CD4-positive, alpha-beta T cell treated with Interleukin-10 for 1 hour (primary cell): ENCODE results near the gene VTA1.
"Not testable (repeated sequence)": the region's sequence is repeated elsewhere in the genome, so short reads cannot be mapped to it uniquely, and the experiment has no call there.

Experiments
- DNase-seq: peaks from one replicate; pipeline ENCODE4 v3.0.0-alpha.2; 2020

Gene VTA1

DNA sequence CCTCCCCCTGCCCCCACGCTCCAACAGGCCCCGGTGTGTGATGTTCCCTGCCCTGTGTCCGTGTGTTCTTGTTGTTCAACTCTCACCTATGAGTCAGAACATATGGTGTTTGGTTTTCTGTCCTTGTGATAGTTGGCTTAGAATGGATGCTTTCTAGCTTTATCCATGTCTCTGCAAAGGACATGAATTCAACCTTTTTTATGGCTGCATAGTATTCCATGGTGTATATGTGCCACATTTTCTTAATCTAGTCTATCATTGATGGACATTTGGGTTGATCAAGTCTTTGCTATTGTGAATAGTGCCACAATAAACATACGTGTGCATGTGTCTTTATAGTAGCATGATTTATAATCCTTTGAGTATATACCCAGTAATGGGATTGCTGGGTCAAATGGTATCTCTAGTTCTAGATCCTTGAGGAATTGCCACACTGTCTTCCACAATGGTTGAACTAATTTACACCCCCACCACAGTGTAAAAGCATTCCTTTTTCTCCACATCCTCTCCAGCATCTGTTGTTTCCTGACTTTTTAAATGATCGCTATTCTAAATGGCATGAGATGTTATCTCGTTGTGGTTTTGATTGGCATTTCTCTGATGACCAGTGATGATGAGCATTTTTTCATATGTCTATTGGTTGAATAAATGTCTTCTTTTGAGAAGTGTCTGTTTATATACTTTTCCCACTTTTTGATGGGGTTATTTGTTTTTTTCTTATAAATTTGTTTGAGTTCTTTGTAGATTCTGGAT, 82.6 kb downstream of the VTA1 start:
- not testable (repeated sequence) for DNase-seq

DNA sequence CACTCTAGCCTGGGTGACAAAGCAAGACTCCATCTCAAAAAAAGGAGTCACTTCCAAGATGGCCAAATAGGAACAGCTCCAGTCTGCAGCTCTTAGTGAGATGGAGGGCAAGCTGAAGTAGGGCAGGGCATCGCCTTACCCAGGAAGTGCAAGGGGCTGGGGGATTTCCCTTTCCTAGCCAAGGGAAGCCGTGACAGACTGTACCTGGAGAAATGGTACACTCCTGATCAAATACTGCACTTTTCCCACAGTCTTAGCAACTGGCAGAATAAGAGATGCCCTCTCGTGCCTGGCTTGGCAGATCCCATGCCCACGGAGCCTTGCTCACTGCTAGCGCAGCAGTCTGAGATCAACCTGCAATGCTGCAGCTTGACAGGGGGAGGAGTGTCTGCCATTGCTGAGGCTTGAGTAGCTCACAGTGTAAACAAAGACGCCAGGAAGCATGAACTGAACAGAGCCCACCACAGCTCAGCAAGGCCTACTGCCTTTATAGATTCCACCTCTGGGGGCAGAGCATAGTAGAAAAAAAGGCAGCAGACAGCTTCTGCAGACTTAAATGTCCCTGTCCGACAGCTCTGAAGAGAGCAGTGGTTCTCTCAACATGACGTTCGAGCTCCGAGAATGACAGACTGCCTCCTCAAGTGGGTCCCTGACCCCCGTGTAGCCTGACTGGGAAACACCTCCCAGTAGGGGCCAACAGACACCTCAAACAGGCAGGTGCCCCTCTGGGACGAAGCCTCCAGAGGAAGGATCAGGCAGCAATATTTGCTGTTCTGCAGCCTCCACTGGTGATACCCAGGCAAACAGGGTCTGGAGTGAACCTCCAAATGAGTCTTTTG, 85.4 kb downstream of the VTA1 start:
- peak; percentile 42 for DNase-seq

DNA sequence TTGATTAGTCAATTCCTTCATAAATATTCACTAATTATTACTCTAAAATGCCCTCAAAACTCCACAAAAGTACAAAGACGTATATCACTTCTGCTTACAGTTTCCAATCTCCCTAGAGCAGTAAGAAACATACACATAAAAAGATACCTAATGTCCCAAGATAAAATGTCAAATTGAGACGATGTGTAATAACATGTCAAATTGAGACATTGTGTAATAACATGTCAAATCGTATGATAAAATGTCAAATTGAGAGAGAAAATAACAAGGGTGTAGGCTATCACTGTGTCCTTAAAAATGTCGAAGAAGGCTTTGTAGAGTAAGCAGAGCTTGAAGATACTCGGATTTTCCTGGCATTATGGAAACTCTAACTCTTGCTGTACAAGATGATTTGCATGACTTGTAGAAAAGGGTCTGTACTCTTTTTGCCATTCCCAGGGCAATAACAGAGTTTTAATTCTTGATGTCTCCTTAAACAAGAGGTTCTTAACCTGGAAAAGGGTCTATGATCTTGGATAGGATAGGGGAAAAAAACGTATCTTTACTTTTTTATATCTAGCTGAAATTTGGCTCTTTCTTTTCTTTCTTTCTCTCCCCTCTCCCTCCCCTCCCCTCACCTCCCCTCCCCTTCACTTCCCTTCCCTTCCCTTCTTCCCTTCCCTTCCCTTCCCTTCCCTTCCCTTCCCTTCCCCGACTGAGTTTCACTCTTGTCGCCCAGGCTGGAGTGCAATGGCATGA, 87.1 kb downstream of the VTA1 start:
- no peak for DNase-seq

DNA sequence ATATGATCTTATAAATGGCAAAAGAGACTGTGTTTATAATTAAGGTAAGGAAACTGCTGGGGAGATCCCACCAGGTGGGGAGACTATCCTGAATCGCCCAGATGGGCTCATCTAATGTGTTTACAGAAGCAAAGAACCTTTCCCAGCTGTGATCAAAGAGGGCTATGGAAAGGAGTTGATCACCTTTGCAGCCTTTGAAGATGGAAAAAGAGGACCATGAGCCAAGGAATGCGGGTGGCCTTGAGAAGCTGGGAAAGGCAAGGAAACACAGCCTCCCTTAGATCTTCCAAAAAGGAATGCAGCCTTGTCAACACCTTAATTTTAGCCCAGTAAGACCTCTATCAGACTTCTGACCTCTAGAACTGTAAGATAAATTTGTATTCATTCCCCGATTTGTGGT, 88.2 kb downstream of the VTA1 start:
- no peak for DNase-seq

DNA sequence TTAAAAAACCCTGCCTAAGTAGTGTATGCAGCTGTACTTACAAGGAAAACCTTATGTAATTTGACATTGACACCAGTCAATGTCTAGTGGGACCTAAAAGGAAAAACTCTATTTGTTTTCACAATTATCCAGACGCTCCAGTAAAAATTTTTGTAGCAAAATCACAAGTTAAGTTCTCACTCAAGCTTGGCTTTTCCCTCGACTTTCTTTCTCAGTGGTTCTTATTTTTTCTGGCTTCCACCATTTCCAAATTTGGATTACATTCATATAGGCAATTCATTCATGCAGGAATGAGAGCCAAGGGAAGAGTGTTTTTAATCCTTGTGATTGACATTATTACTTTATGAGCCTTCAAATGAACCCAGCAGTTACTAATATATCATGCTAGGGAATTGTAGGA, 88.7 kb downstream of the VTA1 start:
- no peak for DNase-seq

DNA sequence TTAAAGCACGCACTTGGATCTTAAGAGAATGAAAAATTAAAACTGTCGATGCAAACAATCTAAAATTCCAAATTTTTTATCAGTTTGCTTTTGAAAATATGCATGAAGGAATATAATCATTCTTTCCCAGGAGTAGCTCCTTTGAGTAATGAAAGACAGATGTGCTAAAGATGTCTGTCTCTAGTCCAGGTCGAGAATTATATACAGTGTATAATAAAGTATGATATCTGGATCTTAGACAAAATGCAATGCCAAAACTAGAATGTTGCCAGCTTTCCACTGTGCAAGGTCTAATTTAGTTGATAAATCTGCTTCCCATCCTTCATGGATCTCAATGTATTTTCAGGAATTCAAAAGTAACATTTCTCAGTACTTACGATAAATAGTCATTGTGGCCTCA, 89.6 kb downstream of the VTA1 start:
- no peak for DNase-seq

DNA sequence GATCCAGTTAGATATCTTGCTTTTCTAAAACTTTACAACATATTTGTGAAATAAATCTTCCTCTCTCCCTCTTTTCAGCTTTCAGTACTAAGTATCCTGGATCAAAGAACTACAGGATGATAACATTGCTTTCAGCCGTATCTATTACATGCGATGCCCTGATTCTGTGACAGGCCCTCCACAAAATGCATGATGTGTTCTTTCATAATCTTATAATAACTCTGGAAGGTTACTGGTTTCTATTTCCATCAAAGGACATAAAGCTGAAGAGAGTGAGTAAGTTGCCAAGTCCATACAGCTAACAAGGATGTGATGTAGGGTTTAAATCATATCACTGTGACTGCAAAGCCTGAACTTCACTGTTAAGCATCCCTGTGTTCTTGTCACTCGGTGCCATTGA, 91.8 kb downstream of the VTA1 start:
- DNase-seq, result no peak

DNA sequence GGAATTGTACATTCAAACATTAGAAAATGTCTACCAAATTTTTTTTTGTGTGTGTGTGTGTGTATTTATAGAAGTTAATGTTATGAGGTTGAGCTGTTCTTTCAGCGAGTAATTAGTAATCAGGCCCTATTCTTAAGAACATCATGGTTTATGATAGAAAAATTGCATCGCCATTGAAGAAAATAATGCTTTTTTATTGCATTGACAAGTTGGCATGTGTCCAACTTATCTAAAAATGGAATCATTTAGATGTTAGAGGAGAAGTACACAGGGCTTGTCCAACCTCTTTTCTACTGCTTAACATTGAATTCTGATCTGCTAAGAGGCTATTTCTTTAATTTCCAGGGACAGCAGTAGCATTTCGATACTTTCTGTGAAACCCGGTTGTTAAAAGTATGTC, 93.1 kb downstream of the VTA1 start:
- no peak for DNase-seq

DNA sequence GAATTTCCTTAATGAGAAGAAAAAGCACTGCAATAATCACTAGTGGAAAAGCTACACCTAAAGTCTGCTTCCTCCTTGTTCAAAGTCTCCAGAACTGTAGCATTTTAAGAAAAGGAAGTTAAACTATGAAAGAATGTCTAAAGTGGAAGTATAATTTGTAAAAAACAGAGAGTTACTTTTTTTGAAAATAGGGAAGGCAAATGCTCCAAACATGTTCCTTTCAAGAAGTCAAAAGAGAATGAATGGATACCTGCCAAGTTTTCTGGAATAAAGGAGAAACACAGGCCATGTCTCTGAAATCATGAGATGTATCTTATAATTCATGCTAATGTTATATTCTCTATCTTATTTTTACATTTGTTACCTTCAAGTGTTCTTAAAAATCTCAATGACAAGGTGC, 94.0 kb downstream of the VTA1 start:
- DNase-seq, result no peak

DNA sequence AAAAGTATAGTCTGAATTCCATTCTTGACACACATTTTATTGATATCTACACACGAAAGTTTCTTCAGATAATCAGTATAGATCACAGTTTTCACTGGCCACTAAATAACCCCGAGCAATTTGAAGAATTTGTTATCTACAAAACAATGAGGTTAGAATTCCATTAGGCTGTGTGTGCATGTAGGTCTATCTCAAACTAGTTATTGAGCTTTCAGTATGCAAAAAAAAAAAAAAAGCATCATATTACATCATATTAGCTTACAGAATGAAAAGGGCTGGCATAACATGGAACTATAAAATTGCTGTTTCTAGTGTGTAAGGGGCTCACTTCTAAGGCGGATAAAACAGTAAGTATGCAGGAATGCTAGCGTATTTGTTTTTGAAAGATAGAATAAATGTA, 95.2 kb downstream of the VTA1 start:
- DNase-seq, result no peak

DNA sequence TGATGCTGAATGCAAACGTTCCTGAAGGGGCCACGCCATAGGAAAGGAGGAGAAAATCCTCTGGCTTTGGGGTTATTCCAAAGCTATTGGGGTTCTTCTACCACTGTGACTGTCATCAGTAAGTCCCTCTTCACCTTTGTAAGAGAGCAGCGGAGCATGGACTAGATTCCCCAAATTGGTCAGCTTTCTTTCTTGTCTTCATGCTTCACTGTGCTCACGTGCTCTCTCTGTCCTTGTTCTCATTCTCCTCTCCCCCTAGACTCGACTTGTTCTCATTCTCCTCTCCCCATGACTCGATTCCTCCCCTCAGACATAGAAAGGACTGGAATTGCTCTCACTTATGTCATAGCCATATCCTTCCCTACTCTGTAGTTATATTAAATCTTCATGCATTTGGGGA, 99.9 kb downstream of the VTA1 start:
- DNase-seq, result no peak

DNA sequence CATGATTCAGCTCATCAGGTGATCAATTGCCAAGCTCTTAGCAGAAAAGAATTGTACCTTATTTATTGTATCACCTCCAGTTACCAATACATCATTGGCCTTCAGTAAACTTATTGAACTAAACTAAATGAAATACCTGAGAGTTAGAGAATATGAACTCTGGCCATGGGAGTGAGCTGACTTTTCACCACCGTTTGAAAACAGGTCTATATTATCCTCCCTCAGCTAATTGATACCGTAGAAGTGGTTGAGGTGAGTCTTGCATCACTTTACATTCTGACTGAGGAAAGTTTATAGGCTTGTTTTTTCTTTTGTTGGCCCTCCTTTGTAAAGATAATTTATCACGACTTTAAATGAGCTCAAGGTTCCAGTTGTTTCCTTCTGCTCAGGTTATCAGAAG, 102.2 kb downstream of the VTA1 start:
- DNase-seq, result no peak

DNA sequence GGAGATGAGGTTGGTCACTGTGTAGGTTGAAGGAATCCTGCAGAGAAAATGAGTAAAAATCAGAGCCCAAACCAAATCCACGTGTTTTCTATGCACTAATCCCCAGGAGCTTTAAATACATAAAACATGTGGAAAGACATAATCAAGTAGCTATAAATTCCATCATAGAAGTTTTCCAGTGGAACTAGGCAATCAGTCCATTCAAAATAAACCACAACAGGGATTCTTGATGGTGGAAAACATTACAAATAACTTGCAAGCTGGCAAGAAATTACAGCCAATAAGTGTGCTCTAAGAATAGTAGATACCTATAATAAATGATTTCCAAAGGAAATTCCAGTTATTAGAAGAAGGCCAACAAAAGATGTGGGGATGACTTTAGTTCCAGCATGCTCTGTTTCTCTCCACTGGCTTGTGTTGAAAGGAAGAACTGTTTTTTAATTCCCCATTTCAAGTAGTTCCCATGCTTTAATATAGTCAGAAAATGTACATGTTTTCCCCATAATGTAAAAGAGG, 104.9 kb downstream of the VTA1 start:
- no peak for DNase-seq

DNA sequence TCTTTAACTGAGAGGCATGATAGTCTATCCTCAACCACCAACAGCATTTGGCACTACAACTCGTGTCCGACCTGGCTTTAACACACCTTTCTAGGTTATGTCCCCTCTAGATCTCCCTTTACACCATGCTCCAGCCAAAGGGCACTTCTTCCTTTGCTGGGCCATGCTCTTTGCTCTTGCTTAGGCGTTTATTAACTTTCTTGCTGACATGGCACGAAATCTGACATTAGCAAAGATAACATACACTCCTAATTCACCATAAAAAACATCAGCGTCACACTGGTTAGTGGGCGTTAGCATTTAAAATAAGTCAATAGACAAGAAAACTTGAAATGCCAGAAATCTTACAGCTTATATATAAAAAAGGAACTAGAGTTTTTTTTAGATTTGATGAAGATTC, 107.5 kb downstream of the VTA1 start:
- DNase-seq, result no peak

DNA sequence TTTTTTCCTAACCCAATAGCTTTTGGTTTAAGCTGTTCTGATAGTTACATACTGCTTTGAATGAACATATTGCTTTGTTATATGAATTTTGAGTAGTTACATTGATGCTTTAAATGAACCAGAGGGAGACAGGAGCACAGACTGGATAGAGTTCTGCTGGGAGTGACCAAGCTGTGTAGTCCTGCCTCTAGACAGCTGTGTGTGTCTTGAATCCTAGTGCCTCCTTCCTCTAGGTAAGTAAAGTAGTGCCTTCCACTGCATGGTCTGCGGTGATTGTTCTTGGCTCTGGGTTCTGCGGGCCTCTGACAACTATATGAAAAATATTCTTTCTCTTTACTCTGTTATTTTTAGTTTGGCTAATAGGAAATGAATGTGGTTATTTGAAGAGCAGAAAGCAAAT, 108.7 kb downstream of the VTA1 start:
- no peak for DNase-seq

DNA sequence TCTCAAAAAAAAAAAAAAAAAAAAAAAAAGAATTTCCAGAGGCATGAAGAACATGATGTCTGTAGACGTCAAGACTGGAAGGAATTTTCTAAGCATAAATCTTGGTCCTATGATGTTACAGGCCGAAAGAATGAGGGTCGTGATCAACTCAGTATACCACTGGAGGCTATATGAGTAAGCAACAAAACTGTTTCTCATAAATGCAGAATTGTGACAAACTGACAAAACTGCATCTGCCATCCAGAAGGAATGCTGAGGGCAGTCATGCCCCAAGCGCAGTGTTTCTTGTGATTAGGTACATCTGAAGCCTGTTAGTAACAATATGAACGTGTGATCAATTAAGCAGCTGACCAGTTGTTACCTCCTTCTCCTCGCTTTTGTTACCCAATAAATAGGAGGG, 111.2 kb downstream of the VTA1 start:
- DNase-seq, result no peak

DNA sequence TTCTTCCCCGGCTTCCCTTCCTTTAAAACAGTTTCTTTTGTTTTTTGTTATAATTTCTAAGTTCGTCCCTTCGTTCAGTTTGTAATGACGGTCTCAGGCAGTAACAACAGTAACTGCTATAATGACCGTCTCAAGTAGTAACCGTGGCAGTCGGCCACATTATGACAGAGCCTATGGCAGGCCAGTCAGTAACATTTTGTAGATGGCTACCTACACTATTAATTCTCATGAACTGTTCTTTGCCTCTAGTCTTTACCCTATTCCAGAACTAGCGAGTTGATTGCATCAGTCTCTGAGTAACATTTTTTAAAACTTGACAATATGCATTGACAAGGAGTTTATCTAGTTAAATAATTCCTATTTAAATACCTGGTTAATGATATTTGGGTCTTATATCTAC, 111.7 kb downstream of the VTA1 start:
- no peak for DNase-seq

DNA sequence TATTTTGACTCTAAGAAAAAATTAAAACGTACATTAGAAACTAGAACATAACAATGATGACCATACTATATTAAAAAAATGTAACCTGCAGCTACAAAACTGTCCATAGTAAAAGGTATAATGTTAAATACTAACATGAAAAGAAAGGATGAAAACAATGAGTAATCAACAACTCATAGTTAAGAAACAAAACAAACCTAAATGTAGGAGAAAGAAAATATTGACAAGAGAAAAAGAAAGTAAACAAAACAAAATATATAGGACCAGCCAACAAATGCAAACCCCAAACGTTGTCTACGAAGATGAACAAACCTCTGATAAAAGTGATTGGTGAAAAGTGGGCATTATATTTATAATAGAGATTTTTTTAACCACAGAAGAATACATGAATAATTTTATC, 113.7 kb downstream of the VTA1 start:
- DNase-seq, result no peak

DNA sequence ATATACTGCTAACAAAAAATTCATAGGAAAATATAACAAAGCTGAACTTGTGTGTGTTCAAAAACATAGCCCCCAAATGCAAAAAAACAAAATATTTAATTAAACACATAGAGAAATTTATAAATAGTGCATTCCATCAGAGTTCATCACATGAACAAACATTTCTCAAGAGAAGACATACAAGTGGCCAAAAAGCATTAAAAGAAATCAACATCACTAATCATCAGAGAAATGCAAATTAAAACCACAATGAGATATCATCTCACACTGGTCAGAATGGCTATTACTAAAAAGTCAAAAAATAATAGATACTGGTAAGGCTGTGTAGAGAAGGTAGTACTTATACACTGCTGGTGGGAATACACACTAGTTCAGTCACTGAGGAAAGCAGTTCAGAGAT, 115.2 kb downstream of the VTA1 start:
- no peak for DNase-seq

DNA sequence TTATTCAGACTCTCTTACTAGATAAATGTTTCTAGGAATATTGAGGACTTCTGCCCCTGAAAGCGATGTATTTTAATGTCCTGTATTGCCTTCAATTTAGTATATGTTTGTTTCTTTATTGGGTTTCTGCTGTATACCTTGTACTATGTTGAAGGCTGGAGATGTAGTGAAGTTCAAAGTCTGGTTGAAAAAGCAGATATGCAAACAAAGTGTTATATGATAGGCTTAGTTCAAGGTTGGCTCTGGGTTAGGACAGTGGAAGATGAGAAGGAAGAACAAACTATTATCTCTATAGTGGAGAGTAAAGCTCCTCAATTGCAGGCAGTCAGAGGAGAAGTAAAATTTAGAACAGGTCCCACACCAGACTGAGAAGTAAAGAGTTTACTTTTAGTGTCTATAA, 118.4 kb downstream of the VTA1 start:
- DNase-seq, result no peak

DNA sequence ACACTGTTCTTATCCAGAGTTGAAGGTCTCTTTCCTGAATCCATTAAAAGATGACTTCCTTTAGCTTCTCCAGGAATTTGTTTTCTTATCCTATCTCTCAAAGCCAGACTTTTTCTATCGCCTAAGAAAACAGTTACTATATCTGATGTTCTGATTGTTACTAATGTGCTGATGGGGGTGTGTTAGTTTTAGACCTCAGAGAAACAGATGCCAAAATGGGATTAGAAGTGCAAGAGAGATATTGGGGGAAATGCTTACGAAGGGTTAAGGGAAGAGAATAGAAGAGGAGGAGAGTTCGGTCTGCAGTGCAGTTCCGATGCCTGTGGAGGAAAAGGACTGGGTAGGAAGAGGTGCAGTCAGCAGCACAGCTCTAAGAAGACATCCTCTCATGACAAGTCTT, 119.0 kb downstream of the VTA1 start:
- DNase-seq, result no peak

DNA sequence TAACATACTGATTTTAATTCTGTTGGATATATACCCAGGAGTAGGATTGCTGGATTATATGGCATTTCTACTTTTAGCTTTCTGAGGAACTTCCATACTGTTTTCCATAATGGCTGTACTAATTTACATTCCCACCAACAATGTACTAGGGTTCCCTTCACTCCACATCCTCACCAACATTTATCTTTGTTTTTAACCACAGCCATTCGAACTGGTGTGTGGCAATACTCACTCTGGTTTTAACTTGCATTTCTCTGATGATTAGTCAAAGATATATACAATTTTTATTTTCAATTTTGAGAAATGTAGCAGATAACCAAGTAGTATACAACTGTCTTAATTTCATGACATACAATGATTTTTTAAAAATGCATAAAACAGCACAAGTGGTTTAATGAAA, 124.4 kb downstream of the VTA1 start:
- DNase-seq, result no peak
